Measurements from ENCODE around the gene PALM2AKAP2. TPM values are rescaled to one million over a fixed set of nuclear protein-coding genes. Genes with fewer than 3 reads are reported as not detected.

PALM2AKAP2 gene
- total RNA-seq, 1 donor from 2014 or later: 38.2 TPM

DNA sequence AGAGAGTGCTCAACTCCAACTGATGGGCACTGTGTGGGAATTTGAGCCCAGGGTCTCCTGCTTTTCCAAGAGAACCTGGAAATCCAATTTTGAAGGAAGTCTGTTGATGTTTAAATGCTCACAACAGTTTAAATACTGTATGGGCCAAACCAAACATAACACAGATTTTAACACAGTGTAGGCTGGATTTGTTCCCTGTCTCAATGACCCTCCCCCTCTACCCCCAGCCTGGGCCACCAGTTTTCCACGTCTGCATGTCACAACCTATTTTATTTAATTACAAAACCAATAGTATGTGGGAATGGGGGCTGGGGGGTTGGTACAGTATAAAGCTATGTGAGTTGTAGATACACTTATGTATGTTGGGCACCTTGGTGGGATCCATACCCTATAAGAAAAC lies 11.7 kb downstream of the PALM2AKAP2 start:
- intact Hi-C loops (cut with DNase I): loop anchor here (10.0 kb wide), 1 partner anchor 317 kb away; no protein-coding TSS in a partner anchor
- peak overlapping the region; percentile 88 to 96 for H3K27ac ChIP-seq
- no peak for DNase-seq (ENCODE audit: low spot score in 2 of 2)
- H3K4me3 ChIP-seq: no peak overlapping the region
- H3K4me1 ChIP-seq: peaks cover 20 to 80% of the 10 kb centered on the region in 2 donors
- no peaks in the 10 kb centered on the region for H3K9me3 ChIP-seq
- no peaks in the 10 kb centered on the region for H3K36me3 ChIP-seq
- H3K27me3 ChIP-seq: no peaks in the 10 kb centered on the region
- no peak for TF ChIP-seq CTCF (IDR thresholded peaks at IDR 0.05)

GRCh38 chr9:109792951-109793546 lies 13.1 kb downstream of the PALM2AKAP2 start:
- Histone ChIP-seq H3K27ac (peak overlapping the region; percentile 88 to 96), H3K36me3 (no peaks in the 10 kb centered on the region), H3K4me3 (no peak overlapping the region), H3K4me1 (peaks cover 20 to 81% of the 10 kb centered on the region in 2 donors), H3K27me3 (no peaks in the 10 kb centered on the region), H3K9me3 (no peaks in the 10 kb centered on the region)
- no peak for TF ChIP-seq CTCF (IDR thresholded peaks at IDR 0.05)
- DNase-seq (ENCODE audit: low spot score in 2 of 2): peak in 1 of 2 donors; percentile 63
- intact Hi-C loops (cut with DNase I): loop anchor here (1.0 to 10.0 kb wide), 2 partner anchors 23 to 318 kb away; no protein-coding TSS in a partner anchor

GRCh38 chr9:109793921-109794320 lies 13.9 kb downstream of the PALM2AKAP2 start:
- no peak for TF ChIP-seq CTCF (IDR thresholded peaks at IDR 0.05)
- H3K36me3 ChIP-seq: no peaks in the 10 kb centered on the region
- no peaks in the 10 kb centered on the region for H3K27me3 ChIP-seq
- no peak overlapping the region for H3K4me3 ChIP-seq
- no peak for DNase-seq (ENCODE audit: low spot score in 2 of 2)
- peaks cover 23 to 80% of the 10 kb centered on the region in 2 donors for H3K4me1 ChIP-seq
- H3K9me3 ChIP-seq: no peaks in the 10 kb centered on the region
- intact Hi-C loops (cut with DNase I): loop anchor here (1.0 to 10.0 kb wide), 3 partner anchors 13 to 319 kb away; partner anchors contain the start of gene PALM2AKAP2
- H3K27ac ChIP-seq: peak overlapping the region; percentile 88 to 96

DNA sequence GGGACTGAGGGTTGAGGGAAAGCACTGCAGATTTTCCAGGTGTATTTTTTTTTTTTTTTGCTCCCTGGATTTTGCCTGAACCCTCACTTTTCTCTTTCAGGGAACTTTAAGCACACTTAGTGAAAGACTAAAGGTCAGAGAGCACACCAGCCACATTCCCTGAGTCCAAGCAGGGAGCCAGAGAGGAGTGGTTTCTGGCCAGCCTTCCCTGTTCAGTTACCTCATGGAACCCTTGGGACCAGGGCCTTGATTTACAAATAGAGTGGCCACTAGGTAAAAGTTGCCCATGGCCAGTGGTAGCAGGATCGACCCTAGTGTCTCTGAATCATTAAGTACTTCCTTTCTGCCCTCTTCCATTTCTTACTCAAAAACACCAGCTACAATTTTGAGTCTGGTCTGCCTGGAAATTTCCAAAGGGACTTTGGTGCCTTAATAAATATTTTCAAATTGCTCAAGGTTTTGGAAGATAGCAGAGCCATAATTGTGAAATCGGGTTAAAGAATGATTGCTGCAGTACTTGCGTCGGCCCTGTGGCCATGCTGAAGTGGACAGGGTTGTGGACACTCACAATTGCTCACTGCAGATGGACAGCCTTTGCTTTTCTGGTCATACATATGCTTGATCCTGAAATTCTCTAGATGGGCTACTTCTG lies 14.5 kb downstream of the PALM2AKAP2 start:
- H3K4me1 ChIP-seq: peaks cover 28 to 80% of the 10 kb centered on the region in 2 donors
- DNase-seq (ENCODE audit: low spot score in 2 of 2): peak in 1 of 2 donors; percentile 79
- H3K4me3 ChIP-seq: no peak overlapping the region
- no peaks in the 10 kb centered on the region for H3K27me3 ChIP-seq
- H3K9me3 ChIP-seq: no peaks in the 10 kb centered on the region
- TF ChIP-seq CTCF (IDR thresholded peaks at IDR 0.05): no peak
- peak overlapping the region; percentile 88 to 96 for H3K27ac ChIP-seq
- intact Hi-C loops (cut with DNase I): loop anchor here (2.0 to 10.0 kb wide), 2 partner anchors 14 to 320 kb away; partner anchors contain the start of gene PALM2AKAP2
- no peaks in the 10 kb centered on the region for H3K36me3 ChIP-seq

GRCh38 chr9:109795613-109796012 lies 15.6 kb downstream of the PALM2AKAP2 start:
- Histone ChIP-seq H3K9me3 (no peaks in the 10 kb centered on the region), H3K27me3 (no peaks in the 10 kb centered on the region), H3K36me3 (no peaks in the 10 kb centered on the region), H3K4me3 (no peak overlapping the region), H3K4me1 (peaks cover 28 to 78% of the 10 kb centered on the region in 2 donors), H3K27ac (peak overlapping the region; percentile 88 to 96)
- intact Hi-C loops (cut with DNase I): loop anchor here (2.0 to 10.0 kb wide), 2 partner anchors 15 to 321 kb away; partner anchors contain the start of gene PALM2AKAP2
- DNase-seq (ENCODE audit: low spot score in 2 of 2): no peak
- no peak for TF ChIP-seq CTCF (IDR thresholded peaks at IDR 0.05)

Measured in ascending aorta (tissue), 2 donors.